ENCODE measurements around the gene GFOD1.

The GFOD1 gene

GRCh38 chr6:13421425-13422059 is 65.9 kb downstream of the GFOD1 start:
- no peak for DNase-seq

- DNase-seq: no peak
These were observed 67.1 kb downstream of the GFOD1 start for GRCh38 chr6:13420269-13420668.

DNA sequence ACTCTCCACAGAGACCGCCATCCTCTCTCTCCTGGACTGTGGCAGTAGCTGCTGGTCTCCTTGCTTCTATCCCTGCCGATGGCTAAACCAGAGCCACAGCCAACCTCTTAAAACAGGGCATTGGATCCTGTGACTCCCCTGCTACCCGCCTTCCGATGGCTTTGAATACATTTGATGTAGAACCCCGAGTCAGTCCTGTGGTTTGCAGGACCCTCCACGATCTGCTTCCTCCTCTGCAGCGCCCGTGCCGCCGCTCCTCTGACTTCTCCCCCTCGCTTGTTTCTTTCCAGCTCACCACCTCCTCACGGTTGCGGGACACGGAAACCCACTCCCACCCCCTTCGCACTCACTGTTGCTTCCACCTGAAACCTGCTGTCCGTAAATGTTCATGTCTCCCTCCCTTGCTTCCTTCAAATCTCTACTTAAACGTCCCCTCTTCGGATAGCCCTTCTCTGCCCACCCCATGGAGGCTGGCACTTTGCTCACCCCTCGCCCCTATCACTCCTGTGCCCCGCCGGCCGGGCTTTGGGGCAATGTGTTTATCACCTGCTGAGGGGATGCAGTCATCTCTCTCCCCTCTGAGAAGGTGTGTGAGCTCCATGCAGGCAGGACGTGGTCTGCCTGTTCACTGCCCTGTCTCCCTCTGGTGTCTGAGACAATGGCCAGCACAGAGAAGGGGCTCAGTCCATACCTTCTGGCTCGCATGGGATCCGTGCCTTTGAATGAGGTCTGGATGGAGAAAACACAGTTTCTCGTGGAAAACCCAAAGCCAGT is 67.8 kb downstream of the GFOD1 start:
- no peak for DNase-seq

DNA sequence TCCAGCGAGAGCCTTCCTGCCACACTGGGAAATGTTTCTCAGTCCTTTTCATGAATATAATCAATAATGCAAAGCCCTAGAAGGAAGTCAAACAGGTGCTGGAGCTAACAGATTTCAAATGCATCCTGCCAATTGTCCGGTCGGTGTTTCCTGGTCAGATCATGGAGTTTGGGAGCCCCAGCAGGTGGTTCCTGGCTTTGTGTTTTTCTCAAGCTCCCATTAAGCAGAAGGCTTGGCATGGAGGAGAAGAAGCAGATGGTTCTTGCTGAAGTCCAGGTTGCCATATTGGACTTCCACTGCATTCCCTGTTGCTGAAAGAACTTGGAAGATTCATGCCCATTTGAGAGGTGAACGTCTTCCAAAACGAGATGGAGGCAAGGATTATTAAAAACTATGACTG is 68.6 kb downstream of the GFOD1 start:
- no peak for DNase-seq

GRCh38 chr6:13417954-13418353 is 69.4 kb downstream of the GFOD1 start:
- DNase-seq: no peak

- no peak for DNase-seq
These were observed 70.0 kb downstream of the GFOD1 start for GRCh38 chr6:13417431-13417830.

- DNase-seq: no peak
These were observed 72.1 kb downstream of the GFOD1 start for GRCh38 chr6:13415283-13415682.

DNA sequence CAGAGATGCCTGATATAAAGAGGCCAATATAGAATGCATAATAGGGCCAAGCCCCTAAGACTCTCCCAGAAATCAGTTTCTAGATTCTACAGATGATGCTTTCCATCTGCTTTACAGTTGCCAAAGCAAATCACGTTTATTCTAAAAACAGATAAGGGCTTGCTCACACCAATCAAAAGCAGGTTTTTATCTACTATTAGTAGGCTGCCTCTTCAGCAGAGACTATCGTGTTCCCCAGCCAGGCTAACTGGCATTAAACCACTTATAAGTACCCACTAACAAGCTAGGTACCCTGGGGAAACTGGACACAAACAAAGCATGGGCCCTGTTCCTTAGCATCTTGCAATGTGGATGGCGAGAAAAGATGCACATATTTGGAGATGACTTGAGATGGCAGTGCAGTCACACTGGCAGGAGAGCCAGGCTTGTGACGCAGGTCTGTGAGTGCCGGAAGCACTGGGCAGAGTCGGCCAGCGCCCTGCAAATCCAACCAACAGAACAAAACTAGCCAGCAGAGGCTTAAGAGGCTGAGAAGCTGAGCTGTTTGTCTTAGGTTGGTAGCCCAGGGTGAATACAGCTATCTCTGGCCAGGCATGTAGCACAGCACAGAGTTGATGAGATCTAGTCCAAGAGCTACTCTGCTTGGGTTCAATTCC is 73.4 kb downstream of the GFOD1 start:
- DNase-seq: no peak

DNA sequence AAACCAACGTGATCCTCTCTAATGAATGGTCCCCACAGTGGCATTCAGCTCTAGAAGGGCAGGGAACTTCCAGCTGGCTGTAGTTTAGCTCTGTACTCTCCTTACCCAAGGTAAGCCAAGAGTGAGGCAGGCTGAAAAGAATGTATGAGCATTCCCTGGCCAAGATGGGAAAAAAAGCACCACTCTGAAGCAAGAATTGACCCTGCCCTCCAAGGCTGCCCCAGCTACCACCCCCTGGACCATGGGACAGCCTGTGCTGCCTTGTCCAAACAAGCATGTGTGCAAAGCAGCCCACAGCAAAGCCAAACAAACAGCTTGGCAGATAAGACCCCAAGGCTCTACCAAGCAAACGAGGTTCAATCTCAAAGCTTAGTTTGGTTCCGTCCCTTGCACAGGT is 73.9 kb downstream of the GFOD1 start:
- no peak for DNase-seq

GRCh38 chr6:13412639-13413465 is 74.5 kb downstream of the GFOD1 start:
- no peak for DNase-seq

GRCh38 chr6:13412211-13412610 is 75.2 kb downstream of the GFOD1 start:
- no peak for DNase-seq

DNA sequence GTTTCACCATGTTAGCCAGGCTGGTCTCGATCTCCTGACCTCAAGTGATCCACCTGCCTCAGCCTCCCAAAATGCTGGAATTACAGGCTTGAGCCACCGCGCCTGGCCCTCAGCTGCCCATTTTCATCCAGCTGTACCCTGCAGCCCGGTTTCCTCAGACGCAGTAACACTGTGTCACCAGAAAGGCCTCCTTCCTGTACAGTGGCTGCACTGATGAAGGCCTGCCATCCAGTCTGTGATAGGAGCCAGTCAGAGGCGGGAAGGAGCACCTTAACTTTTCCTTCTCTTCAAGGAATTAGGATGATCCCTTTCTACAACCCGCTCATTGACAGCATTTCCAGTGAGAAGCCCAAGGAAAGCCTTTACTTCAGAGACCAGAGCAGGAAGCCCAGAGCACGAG is 75.9 kb downstream of the GFOD1 start:
- no peak for DNase-seq

DNA sequence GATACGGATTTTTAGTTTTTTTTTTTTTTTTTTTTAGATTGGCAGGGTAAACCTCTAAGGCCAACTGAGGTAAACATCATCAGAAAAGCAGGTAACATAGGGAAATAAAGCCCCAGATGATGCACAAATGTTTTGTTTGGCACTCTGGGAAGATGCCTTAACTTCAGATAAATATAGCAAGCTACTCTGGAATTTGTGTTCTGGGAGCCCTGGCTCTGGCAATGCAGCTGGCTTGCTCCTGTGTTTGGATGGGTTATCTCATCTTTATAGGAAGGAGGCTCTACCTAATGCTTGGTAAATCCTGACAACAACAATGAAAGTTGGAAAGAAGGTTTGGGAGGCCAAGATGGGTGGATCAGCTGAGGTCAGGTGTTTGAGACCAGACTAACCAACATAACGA is 77.4 kb downstream of the GFOD1 start:
- no peak for DNase-seq

- DNase-seq: no peak
These were observed 79.4 kb downstream of the GFOD1 start for GRCh38 chr6:13407709-13408695.

- DNase-seq: no peak
These were observed 80.1 kb downstream of the GFOD1 start for GRCh38 chr6:13407368-13407708.

DNA sequence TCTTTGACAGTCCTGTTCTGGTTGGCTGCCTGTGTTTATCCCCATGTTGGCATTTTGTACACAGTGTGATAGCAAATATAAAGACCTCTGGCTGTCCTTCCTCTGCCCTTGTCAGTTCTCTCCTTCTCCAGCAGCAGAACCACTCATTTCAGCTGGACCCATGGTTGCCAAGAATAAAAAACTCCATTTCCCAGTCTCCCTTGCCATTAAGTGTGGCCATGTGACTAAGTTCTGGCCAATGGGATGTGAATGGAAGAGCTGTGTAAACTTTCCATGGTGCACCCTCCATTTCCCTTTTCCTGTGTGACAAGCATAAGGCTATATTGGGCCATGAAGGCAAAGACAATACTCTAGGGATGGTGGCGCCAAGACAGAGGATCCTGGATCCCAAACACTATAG is 80.6 kb downstream of the GFOD1 start:
- no peak for DNase-seq

DNA sequence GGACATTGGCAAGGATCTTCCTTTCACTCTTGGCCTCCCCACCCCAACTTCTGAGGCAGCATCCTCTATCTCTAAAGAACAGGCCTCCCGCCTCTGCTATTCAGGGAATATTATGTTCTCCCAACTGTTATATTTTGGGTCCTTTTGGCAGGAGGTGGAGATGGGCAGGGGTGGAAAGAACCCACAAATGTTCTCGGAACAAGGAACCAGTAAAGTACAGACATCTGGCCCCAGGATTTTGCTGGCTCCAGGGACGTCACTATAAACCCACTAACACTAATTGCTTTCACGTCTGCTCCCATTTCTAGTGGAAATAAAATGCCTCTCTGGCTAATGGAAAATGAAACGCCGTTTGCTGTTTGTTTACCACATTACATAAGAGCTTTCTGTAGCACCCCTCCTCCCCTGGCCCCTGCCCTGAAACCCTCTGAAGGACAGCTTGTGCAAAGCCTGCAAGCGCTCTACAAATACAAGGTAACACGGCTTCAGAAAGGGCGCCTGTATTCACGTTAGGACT is 81.4 kb downstream of the GFOD1 start:
- no peak for DNase-seq

GRCh38 chr6:13404892-13405254 is 82.5 kb downstream of the GFOD1 start:
- DNase-seq: no peak

GRCh38 chr6:13404228-13404891 is 83.0 kb downstream of the GFOD1 start:
- no peak for DNase-seq

GRCh38 chr6:13402711-13403110 is 84.7 kb downstream of the GFOD1 start:
- DNase-seq: no peak

- DNase-seq: no peak
These were observed 86.6 kb downstream of the GFOD1 start for GRCh38 chr6:13400772-13401171.
